Mononuclear cell (primary cell): ENCODE data around the gene CT45A2. TPM values are rescaled to one million over a fixed set of nuclear protein-coding genes. Genes with fewer than 3 reads are reported as not detected.
"Not testable (repeated sequence)": the region's sequence is repeated elsewhere in the genome, so short reads cannot be mapped to it uniquely, and the experiment has no call there.

Experiments used
- H3K27me3 ChIP-seq: 2 replicates; pipeline ENCODE4 v1.6.0; 2011; ENCODE audit warnings: low read length, control low read depth; ENCODE audit not compliant: insufficient read depth
- H3K4me1 ChIP-seq: 2 replicates; pipeline ENCODE4 v1.5.1; 2011; ENCODE audit warnings: mild to moderate bottlenecking, low read length, control low read depth; ENCODE audit not compliant: insufficient read depth
- H3K4me3 ChIP-seq: 2 replicates; pipeline ENCODE4 v1.5.1; 2011; ENCODE audit warnings: mild to moderate bottlenecking, low read length, moderate library complexity
- H3K9me3 ChIP-seq: 2 replicates; pipeline ENCODE4 v1.5.1; 2011; ENCODE audit warnings: low read depth, mild to moderate bottlenecking, control low read depth, low read length
- total RNA-seq: library from RNA; depleted of rRNA; stranded (reverse); fragments of >200 nt; gene quantifications from one replicate; pipeline ENCODE4 v1.2.3, GENCODE V29; 2012

Gene CT45A2, protein sequence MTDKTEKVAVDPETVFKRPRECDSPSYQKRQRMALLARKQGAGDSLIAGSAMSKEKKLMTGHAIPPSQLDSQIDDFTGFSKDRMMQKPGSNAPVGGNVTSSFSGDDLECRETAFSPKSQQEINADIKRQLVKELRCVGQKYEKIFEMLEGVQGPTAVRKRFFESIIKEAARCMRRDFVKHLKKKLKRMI
- total RNA-seq = not detected

DNA sequence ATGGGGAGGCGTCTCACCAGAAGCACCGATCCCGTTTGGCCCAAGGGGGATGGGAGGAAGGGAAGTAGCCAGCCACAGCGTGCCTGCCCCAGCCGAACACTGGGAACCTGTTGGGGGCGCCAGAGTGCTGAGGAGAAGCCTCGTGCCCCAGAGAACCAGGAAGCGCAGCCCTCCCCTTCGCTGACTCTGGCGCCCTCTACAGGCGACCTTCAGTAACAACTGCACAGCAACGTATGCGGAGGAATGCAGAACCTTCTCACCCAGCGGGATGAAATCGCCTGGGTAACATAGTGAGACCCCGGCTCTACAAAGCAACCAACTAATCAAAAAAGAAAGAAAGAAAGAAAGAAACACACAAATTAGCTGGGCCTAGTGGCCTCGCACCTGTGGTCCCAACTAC is at the start of gene CT45A2:
CT45A2 (minus strand) TSS at position 101 of the 400 bp plus-strand sequence. CDS start 3,747 bp downstream, outside the sequence.
- not testable (repeated sequence) for H3K9me3 ChIP-seq, H3K4me3 ChIP-seq, H3K4me1 ChIP-seq, H3K27me3 ChIP-seq

DNA sequence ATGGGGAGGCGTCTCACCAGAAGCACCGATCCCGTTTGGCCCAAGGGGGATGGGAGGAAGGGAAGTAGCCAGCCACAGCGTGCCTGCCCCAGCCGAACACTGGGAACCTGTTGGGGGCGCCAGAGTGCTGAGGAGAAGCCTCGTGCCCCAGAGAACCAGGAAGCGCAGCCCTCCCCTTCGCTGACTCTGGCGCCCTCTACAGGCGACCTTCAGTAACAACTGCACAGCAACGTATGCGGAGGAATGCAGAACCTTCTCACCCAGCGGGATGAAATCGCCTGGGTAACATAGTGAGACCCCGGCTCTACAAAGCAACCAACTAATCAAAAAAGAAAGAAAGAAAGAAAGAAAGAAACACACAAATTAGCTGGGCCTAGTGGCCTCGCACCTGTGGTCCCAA is 34.6 kb upstream of the CT45A2 start, which contains the start of gene CT45A8:
CT45A8 (minus strand) TSS at position 101 of the 400 bp plus-strand sequence. CDS start 3,755 bp downstream, outside the sequence.
- not testable (repeated sequence) for H3K27me3 ChIP-seq, H3K4me3 ChIP-seq, H3K4me1 ChIP-seq, H3K9me3 ChIP-seq

DNA sequence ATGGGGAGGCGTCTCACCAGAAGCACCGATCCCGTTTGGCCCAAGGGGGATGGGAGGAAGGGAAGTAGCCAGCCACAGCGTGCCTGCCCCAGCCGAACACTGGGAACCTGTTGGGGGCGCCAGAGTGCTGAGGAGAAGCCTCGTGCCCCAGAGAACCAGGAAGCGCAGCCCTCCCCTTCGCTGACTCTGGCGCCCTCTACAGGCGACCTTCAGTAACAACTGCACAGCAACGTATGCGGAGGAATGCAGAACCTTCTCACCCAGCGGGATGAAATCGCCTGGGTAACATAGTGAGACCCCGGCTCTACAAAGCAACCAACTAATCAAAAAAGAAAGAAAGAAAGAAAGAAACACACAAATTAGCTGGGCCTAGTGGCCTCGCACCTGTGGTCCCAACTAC is 17.4 kb upstream of the CT45A2 start, which contains the start of gene CT45A7:
CT45A7 (minus strand) TSS at position 101 of the 400 bp plus-strand sequence. CDS start 3,747 bp downstream, outside the sequence.
- not testable (repeated sequence) for H3K4me3 ChIP-seq, H3K4me1 ChIP-seq, H3K9me3 ChIP-seq, H3K27me3 ChIP-seq

DNA sequence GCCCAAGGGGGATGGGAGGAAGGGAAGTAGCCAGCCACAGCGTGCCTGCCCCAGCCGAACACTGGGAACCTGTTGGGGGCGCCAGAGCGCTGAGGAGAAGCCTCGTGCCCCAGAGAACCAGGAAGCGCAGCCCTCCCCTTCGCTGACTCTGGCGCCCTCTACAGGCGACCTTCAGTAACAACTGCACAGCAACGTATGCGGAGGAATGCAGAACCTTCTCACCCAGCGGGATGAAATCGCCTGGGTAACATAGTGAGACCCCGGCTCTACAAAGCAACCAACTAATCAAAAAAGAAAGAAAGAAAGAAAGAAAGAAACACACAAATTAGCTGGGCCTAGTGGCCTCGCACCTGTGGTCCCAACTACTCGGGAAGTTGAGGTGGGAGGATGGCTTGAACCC is 17.1 kb downstream of the CT45A2 start, which contains the start of gene CT45A6:
CT45A6 (minus strand) TSS at position 101 of the 400 bp plus-strand sequence. CDS start 3,794 bp downstream, outside the sequence.
- H3K4me3 ChIP-seq, H3K4me1 ChIP-seq, H3K9me3 ChIP-seq, H3K27me3 ChIP-seq: not testable (repeated sequence)

DNA sequence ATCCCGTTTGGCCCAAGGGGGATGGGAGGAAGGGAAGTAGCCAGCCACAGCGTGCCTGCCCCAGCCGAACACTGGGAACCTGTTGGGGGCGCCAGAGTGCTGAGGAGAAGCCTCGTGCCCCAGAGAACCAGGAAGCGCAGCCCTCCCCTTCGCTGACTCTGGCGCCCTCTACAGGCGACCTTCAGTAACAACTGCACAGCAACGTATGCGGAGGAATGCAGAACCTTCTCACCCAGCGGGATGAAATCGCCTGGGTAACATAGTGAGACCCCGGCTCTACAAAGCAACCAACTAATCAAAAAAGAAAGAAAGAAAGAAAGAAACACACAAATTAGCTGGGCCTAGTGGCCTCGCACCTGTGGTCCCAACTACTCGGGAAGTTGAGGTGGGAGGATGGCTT is 34.4 kb downstream of the CT45A2 start, which contains the start of gene CT45A5:
CT45A5 (minus strand) TSS at position 101 of the 400 bp plus-strand sequence. CDS start 3,774 bp downstream, outside the sequence.
- not testable (repeated sequence) for H3K4me3 ChIP-seq, H3K9me3 ChIP-seq, H3K27me3 ChIP-seq

DNA sequence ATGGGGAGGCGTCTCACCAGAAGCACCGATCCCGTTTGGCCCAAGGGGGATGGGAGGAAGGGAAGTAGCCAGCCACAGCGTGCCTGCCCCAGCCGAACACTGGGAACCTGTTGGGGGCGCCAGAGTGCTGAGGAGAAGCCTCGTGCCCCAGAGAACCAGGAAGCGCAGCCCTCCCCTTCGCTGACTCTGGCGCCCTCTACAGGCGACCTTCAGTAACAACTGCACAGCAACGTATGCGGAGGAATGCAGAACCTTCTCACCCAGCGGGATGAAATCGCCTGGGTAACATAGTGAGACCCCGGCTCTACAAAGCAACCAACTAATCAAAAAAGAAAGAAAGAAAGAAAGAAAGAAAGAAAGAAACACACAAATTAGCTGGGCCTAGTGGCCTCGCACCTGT is 51.7 kb downstream of the CT45A2 start, which contains the start of gene CT45A3:
CT45A3 (minus strand) TSS at position 101 of the 400 bp plus-strand sequence. CDS start 3,747 bp downstream, outside the sequence.
- not testable (repeated sequence) for H3K9me3 ChIP-seq, H3K4me3 ChIP-seq, H3K27me3 ChIP-seq, H3K4me1 ChIP-seq

More for the DNA sequence above, 34.4 kb downstream of the CT45A2 start, which contains the start of gene CT45A5:
- H3K4me1 ChIP-seq = not testable (repeated sequence)

Other genes starting within 250 kb of the CT45A2 start
- not detected for gene CT45A1, start 106.4 kb downstream of the CT45A2 start, total RNA-seq
- gene CT45A3, start 51.8 kb downstream of the CT45A2 start, total RNA-seq = not detected
- gene CT45A5, start 34.5 kb downstream of the CT45A2 start, total RNA-seq = not detected
- not detected for gene CT45A6, start 17.2 kb downstream of the CT45A2 start, total RNA-seq
- not detected for gene CT45A7, start 17.3 kb upstream of the CT45A2 start, total RNA-seq
- not detected for gene CT45A8, start 34.5 kb upstream of the CT45A2 start, total RNA-seq
- not detected for gene CT45A9, start 51.8 kb upstream of the CT45A2 start, total RNA-seq
- gene CT45A10, start 73.4 kb upstream of the CT45A2 start, total RNA-seq = not detected
- not detected for gene SAGE1, start 73.7 kb upstream of the CT45A2 start, total RNA-seq
- gene MMGT1, start 154.0 kb upstream of the CT45A2 start, total RNA-seq = 36.6 TPM
- 21.7 TPM for gene SLC9A6, start 165.4 kb upstream of the CT45A2 start, total RNA-seq